ENCODE measurements around the gene ABCD3.

ABCD3 gene

GRCh38 chr1:94553323-94553730, 135.1 kb downstream of the ABCD3 start:
- DNase-seq (ENCODE audit: low read depth), result no peak
- H3K4me3 ChIP-seq (ENCODE audit: low read depth, low read length), result no peak overlapping the region
- no peak for TF ChIP-seq CTCF (IDR thresholded peaks at IDR 0.05; ENCODE audit: insufficient read depth, low read depth, low read length, missing control alignments)

- no peak for TF ChIP-seq CTCF (IDR thresholded peaks at IDR 0.05; ENCODE audit: insufficient read depth, low read depth, low read length, missing control alignments)
- no peak for DNase-seq (ENCODE audit: low read depth)
- no peak overlapping the region for H3K4me3 ChIP-seq (ENCODE audit: low read depth, low read length)
These were observed 135.7 kb downstream of the ABCD3 start for GRCh38 chr1:94553931-94554330.

- no peak overlapping the region for H3K4me3 ChIP-seq (ENCODE audit: low read depth, low read length)
- TF ChIP-seq CTCF (IDR thresholded peaks at IDR 0.05; ENCODE audit: insufficient read depth, low read depth, low read length, missing control alignments), result no peak
- DNase-seq (ENCODE audit: low read depth), result no peak
These were observed 136.4 kb downstream of the ABCD3 start for GRCh38 chr1:94554580-94554979.

- DNase-seq (ENCODE audit: low read depth), result no peak
- no peak for TF ChIP-seq CTCF (IDR thresholded peaks at IDR 0.05; ENCODE audit: insufficient read depth, low read depth, low read length, missing control alignments)
- H3K4me3 ChIP-seq (ENCODE audit: low read depth, low read length), result no peak overlapping the region
These were observed 136.9 kb downstream of the ABCD3 start for GRCh38 chr1:94555091-94555490.

GRCh38 chr1:94559921-94560320, 141.7 kb downstream of the ABCD3 start:
- H3K4me3 ChIP-seq (ENCODE audit: low read depth, low read length), result no peak overlapping the region
- DNase-seq (ENCODE audit: low read depth), result no peak
- no peak for TF ChIP-seq CTCF (IDR thresholded peaks at IDR 0.05; ENCODE audit: insufficient read depth, low read depth, low read length, missing control alignments)

- TF ChIP-seq CTCF (IDR thresholded peaks at IDR 0.05; ENCODE audit: insufficient read depth, low read depth, low read length, missing control alignments), result no peak
These were observed 142.1 kb downstream of the ABCD3 start for GRCh38 chr1:94560333-94560732.

GRCh38 chr1:94562519-94563260, 144.5 kb downstream of the ABCD3 start:
- DNase-seq (ENCODE audit: low read depth), result no peak

More at GRCh38 chr1:94560333-94560732, 142.1 kb downstream of the ABCD3 start:
- no peak overlapping the region for H3K4me3 ChIP-seq (ENCODE audit: low read depth, low read length)
- no peak for DNase-seq (ENCODE audit: low read depth)

More at GRCh38 chr1:94562519-94563260, 144.5 kb downstream of the ABCD3 start:
- no peak overlapping the region for H3K4me3 ChIP-seq (ENCODE audit: low read depth, low read length)
- TF ChIP-seq CTCF (IDR thresholded peaks at IDR 0.05; ENCODE audit: insufficient read depth, low read depth, low read length, missing control alignments), result no peak
